OCI-M1 (cell line): ENCODE results near the gene FHIT.
A peak's percentile ranks its signal among the peaks of the same experiment; 100 is the strongest.

Experiments used
- DNase-seq: peaks from one replicate; lab custom pipeline; 2025; lab: John Stamatoyannopoulos, UW

The FHIT gene

GRCh38 chr3:60760145-60760544, 491.1 kb downstream of the FHIT start:
- DNase-seq = peak; percentile 6

- peak; percentile 54 for DNase-seq
Observed at GRCh38 chr3:60759439-60759838, 491.8 kb downstream of the FHIT start.

- DNase-seq = no peak
Observed at GRCh38 chr3:60758831-60759230, 492.4 kb downstream of the FHIT start.

GRCh38 chr3:60758171-60758570, 493.1 kb downstream of the FHIT start:
- no peak for DNase-seq

- no peak for DNase-seq
Observed at GRCh38 chr3:60757724-60758123, 493.5 kb downstream of the FHIT start.

- DNase-seq = no peak
Observed at GRCh38 chr3:60756241-60757030, 494.8 kb downstream of the FHIT start.

GRCh38 chr3:60755094-60755493, 496.2 kb downstream of the FHIT start:
- no peak for DNase-seq

GRCh38 chr3:60754617-60755016, 496.6 kb downstream of the FHIT start:
- no peak for DNase-seq

- no peak for DNase-seq
Observed at GRCh38 chr3:60752809-60753208, 498.4 kb downstream of the FHIT start.

GRCh38 chr3:60746695-60747416, 504.4 kb downstream of the FHIT start:
- DNase-seq = peak; percentile 24

GRCh38 chr3:60746043-60746638, 505.1 kb downstream of the FHIT start:
- no peak for DNase-seq

- no peak for DNase-seq
Observed at GRCh38 chr3:60743631-60744164, 507.6 kb downstream of the FHIT start.

GRCh38 chr3:60742606-60743145, 508.6 kb downstream of the FHIT start:
- peak; percentile 13 for DNase-seq

GRCh38 chr3:60737633-60738399, 513.4 kb downstream of the FHIT start:
- DNase-seq = no peak

- no peak for DNase-seq
Observed at GRCh38 chr3:60730371-60730770, 520.9 kb downstream of the FHIT start.

- DNase-seq = no peak
Observed at GRCh38 chr3:60729056-60729455, 522.2 kb downstream of the FHIT start.

GRCh38 chr3:60728006-60728405, 523.2 kb downstream of the FHIT start:
- peak; percentile 58 for DNase-seq

GRCh38 chr3:60720736-60721135, 530.5 kb downstream of the FHIT start:
- DNase-seq = no peak

- no peak for DNase-seq
Observed at GRCh38 chr3:60716573-60716972, 534.7 kb downstream of the FHIT start.

- no peak for DNase-seq
Observed at GRCh38 chr3:60708191-60708975, 542.9 kb downstream of the FHIT start.

- DNase-seq = no peak
Observed at GRCh38 chr3:60707452-60708020, 543.7 kb downstream of the FHIT start.
